Natural killer cell (primary cell): ENCODE results near the gene HOXA6. TPM values are rescaled to one million over a fixed set of nuclear protein-coding genes. Genes with fewer than 3 reads are reported as not detected.

Experiments
- ATAC-seq, 3 donors: fragments of 150-1000 bp in 2 of 3; fragments of 200-7000 bp in 1 of 3; cut with Tn5 transposase; 1 replicate in 1 of 3; 2 replicates in 2 of 3; pipeline ENCODE4 v1.10.0; 2021; ENCODE audit warnings: mild to moderate bottlenecking in 2 of 3, moderate library complexity in 2 of 3
- DNase-seq, 2 donors: peaks; one replicate each; pipeline versions ENCODE4 v3.0.0 to v3.0.0-alpha.2; 2013 to 2021; ENCODE audit warnings: mixed read lengths in 1 of 2
- H3K27ac ChIP-seq: one replicate; pipeline ENCODE4 v1.5.1; 2013; ENCODE audit warnings: mild to moderate bottlenecking, low read length
- H3K27me3 ChIP-seq: one replicate; pipeline ENCODE4 v1.6.1; 2013; ENCODE audit warnings: low read length; ENCODE audit not compliant: control insufficient read depth, insufficient read depth
- H3K36me3 ChIP-seq: one replicate; pipeline ENCODE4 v1.6.1; 2013; ENCODE audit warnings: low read length; ENCODE audit not compliant: control insufficient read depth, insufficient read depth
- H3K4me1 ChIP-seq: one replicate; pipeline ENCODE4 v1.6.1; 2013; ENCODE audit warnings: low read length; ENCODE audit not compliant: control insufficient read depth, insufficient read depth
- H3K4me3 ChIP-seq: one replicate; pipeline ENCODE4 v1.5.1; 2013; ENCODE audit warnings: low read length
- H3K9me3 ChIP-seq: one replicate; pipeline ENCODE4 v1.6.1; 2013; ENCODE audit warnings: low read length; ENCODE audit not compliant: control insufficient read depth, insufficient read depth
- H3K27ac Mint-ChIP-seq, 2 donors: one replicate each; pipeline ENCODE4 v1.8.0; 2022; ENCODE audit warnings: mild to moderate bottlenecking in 2 of 2, mixed read lengths in 2 of 2, moderate library complexity in 1 of 2
- H3K27me3 Mint-ChIP-seq, 2 donors: one replicate each; pipeline ENCODE4 v1.8.0; 2022; ENCODE audit warnings: low read depth in 2 of 2, mixed read lengths in 2 of 2
- H3K36me3 Mint-ChIP-seq: one replicate; pipeline ENCODE4 v1.8.0; 2022; ENCODE audit warnings: mixed read lengths
- H3K4me1 Mint-ChIP-seq, 2 donors: one replicate each; pipeline ENCODE4 v1.8.0; 2022; ENCODE audit warnings: mixed read lengths in 2 of 2
- H3K4me3 Mint-ChIP-seq: one replicate; pipeline ENCODE4 v1.8.0; 2022; ENCODE audit warnings: mild to moderate bottlenecking, moderate library complexity, mixed read lengths
- H3K9me3 Mint-ChIP-seq, 2 donors: one replicate each; pipeline ENCODE4 v1.8.0; 2022; ENCODE audit warnings: mixed read lengths in 2 of 2
- CTCF ChIP-seq: fragments of 200-600 bp; IDR thresholded peaks from one replicate; pipeline ENCODE4 v1.8.0; 2022; ENCODE audit warnings: antibody characterized with exemption
- WGBS: methylation state at CpG from one replicate; pipeline ENCODE4 v1.1.7; 2013; ENCODE audit warnings: missing lambda C conversion rate; ENCODE audit not compliant: insufficient coverage; 5-methylcytosine and 5-hydroxymethylcytosine counted together
- intact Hi-C: fragments of 100-400 bp; cut with micrococcal nuclease; formaldehyde crosslinking; loops from one replicate; pipeline ENCODE4 v1.14.2; 2022
- total RNA-seq, 4 donors: library from RNA; stranded (reverse); fragments of 120-200 nt in 1 of 4; gene quantifications; one replicate each; pipeline versions ENCODE4 v1.2.3 to v1.2.4, GENCODE V29; 2013 to 2022

The HOXA6 gene
- total RNA-seq, 3 donors from 2014 or later (not counting 1 experiment from before 2014, with no cell fraction given), result 0.28 to 0.65 (median 0.43) TPM

DNA sequence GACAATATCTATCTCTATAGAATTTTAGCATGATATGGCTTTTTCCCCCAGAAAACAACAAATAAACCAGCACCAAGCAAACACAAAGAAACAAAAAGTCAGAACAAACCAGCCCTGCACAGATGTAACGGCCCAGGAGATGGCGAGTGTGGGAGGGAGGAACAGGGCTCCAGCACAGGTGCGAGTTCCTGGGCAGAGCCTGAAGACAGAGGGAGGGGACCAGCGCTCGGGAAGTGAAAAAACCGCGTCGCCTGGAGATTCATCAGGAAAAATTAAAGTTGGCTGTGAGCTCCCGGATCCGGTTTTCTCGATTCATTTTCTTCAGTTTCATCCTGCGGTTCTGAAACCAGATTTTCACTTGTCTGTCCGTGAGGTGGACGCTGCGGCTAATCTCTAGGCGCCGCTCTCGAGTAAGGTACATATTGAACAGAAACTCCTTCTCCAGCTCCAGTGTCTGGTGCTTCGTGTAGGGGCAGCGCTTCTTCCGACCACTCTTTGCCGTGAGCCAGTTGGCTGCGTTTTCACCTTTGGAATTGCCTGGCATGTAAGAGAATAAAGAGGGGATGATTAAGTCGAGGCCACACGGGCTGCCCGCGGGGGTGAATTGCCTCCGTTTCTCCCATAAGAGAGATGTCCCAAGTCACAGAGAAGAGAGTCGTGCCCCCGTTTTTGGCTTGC lies 24.2 kb upstream of the HOXA6 start:
- DNase-seq (peak; percentile 15 to 47), ATAC-seq (no peak)
- H3K36me3 Mint-ChIP-seq, result peaks cover 20% of the 10 kb centered on the region
- intact Hi-C loops, result loop anchor here (2.0 kb wide), 2 partner anchors 15 kb away; partner anchors contain the start of gene HOXA7
- no peaks in the 10 kb centered on the region for H3K9me3 Mint-ChIP-seq
- peaks cover 57 to 65% of the 10 kb centered on the region in 2 donors for H3K27me3 Mint-ChIP-seq
- H3K27ac Mint-ChIP-seq, result peak overlapping the region; percentile 60 to 63
- H3K9me3 ChIP-seq, result no peaks in the 10 kb centered on the region
- peaks cover 81% of the 10 kb centered on the region for H3K27me3 ChIP-seq
- no peak overlapping the region for H3K4me3 ChIP-seq
- H3K27ac ChIP-seq, result no peak overlapping the region
- peaks cover 30 to 40% of the 10 kb centered on the region in 2 donors for H3K4me1 Mint-ChIP-seq
- H3K4me1 ChIP-seq, result peaks cover 62% of the 10 kb centered on the region
- H3K36me3 ChIP-seq, result no peaks in the 10 kb centered on the region
- H3K4me3 Mint-ChIP-seq, result peak overlapping the region; percentile 87
- no peak for TF ChIP-seq CTCF
- WGBS, result 12% methylated on average over 30 of the region's 30 CpGs

DNA sequence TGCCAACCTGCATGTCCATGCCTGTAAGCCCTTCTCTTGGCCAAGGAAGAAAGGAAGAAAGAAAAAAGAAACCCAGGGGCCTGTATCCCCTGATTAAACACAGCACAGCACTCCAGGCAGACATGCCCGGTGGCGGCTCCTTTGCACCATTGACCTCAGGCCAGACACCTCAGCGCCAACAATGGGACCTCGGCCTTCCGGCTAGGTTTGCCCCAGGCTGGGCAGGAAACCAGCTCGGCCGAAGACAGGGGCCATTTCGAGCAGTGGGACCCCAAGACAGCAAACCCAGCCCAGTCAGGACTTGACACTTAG lies 23.7 kb upstream of the HOXA6 start:
- Mint-ChIP-seq H3K27me3 (peaks cover 58 to 68% of the 10 kb centered on the region in 2 donors), H3K4me1 (peaks cover 35 to 44% of the 10 kb centered on the region in 2 donors), H3K36me3 (peaks cover 20% of the 10 kb centered on the region), H3K4me3 (peak overlapping the region; percentile 87), H3K27ac (peak overlapping the region; percentile 60 to 63), H3K9me3 (no peaks in the 10 kb centered on the region)
- H3K4me1 ChIP-seq, result peaks cover 67% of the 10 kb centered on the region
- H3K4me3 ChIP-seq, result no peak overlapping the region
- 16% methylated on average over 8 of the region's 8 CpGs for WGBS
- peaks cover 84% of the 10 kb centered on the region for H3K27me3 ChIP-seq
- DNase-seq, result peak; percentile 15
- H3K9me3 ChIP-seq, result no peaks in the 10 kb centered on the region
- intact Hi-C loops, result no loop called here
- H3K27ac ChIP-seq, result no peak overlapping the region
- no peak for TF ChIP-seq CTCF
- no peak for ATAC-seq
- H3K36me3 ChIP-seq, result no peaks in the 10 kb centered on the region

GRCh38 chr7:27170426-27171324 lies 23.1 kb upstream of the HOXA6 start:
- Mint-ChIP-seq H3K4me1 (peaks cover 41 to 50% of the 10 kb centered on the region in 2 donors), H3K27me3 (peaks cover 58 to 68% of the 10 kb centered on the region in 2 donors)
- H3K4me1 ChIP-seq, result peaks cover 73% of the 10 kb centered on the region

More at GRCh38 chr7:27170426-27171324, 23.1 kb upstream of the HOXA6 start:
- no peak for ATAC-seq
- 58% methylated on average over 6 of the region's 11 CpGs for WGBS
- Mint-ChIP-seq H3K36me3 (peaks cover 20% of the 10 kb centered on the region), H3K9me3 (no peaks in the 10 kb centered on the region), H3K27ac (peak overlapping the region in 1 of 2 donors; percentile 63), H3K4me3 (peak overlapping the region; percentile 87)
- intact Hi-C loops, result no loop called here
- Histone ChIP-seq H3K27ac (no peak overlapping the region), H3K4me3 (no peak overlapping the region), H3K36me3 (no peaks in the 10 kb centered on the region), H3K9me3 (no peaks in the 10 kb centered on the region), H3K27me3 (peaks cover 85% of the 10 kb centered on the region)
- TF ChIP-seq CTCF, result no peak
- peak in 1 of 2 donors; percentile 23 for DNase-seq
